ENCODE data around the gene ABCC2.

Gene ABCC2

DNA sequence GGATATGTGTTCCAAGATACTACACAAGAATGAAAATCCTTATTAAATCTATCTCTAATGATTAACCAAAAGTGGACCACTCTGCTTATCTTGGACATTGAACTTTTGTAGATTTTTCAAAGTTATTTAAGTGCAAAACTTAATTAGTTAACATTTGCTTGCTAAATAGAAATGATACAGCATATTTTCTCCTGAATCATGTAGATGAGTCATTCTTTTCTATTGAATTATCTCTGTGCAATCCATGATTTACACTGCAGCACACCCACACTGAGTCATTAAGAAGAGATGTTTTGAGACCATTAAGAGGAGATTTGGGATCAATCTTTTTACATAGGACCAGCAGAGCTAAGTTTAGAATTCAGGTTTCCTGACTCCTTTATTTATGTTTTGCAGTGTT, 6.6 kb upstream of the ABCC2 start:
- DNase-seq = no peak

DNA sequence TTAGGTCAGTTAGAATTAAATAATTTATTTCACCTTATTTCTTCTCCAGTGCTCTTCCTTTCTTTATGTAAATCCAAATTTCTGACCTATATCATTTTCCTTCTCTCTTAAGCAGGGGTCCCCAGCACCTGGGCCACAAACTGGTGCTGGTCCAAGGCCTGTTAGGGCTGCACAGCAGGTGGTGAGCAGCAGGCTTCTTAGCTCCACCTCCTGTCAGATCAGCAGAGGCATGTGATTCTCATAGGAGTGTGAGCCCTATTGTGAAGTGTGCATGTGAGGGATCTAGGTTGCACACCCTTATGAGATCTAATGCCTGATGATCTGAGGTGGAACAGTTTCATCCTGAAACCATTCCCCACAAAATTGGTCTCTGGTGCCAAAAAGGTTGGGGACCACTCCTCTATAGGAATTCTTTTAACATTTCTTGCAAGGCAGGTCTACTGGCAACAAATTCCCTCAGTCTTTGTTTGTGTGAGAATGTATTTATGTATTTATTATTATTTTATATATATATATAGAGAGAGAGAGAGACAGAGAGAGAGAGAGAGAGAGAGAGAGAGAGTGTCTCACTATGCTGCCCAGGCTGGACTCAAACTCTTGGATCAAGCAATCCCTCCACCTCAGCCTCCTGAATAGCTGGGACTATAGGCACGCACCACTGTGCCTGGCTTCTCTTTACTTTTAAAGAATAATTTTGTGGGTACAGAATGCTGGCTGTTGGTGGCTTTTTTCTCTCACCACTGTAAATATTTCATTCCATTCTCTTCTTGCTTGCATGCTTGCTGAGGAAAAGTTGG, 4.3 kb upstream of the ABCC2 start:
- DNase-seq = no peak

DNA sequence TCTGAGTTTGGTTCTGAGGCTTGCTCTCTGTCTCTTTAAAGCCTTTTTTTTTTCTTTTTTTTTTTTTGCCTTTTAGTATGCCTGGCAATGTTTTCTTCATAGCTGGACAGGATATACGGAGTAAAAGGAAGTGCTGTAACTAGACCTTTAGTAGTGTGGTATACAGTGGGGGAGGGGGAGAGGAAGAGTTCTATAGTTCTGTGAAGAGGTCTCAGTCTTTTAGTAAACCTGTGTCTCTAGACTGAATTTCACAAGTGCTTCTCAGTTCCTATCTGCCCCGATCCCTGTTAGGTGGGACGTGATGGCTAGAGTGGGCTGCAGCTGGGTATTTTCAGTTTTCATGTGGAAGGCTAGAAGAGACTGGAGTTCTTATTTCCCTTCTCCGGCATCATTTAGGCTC, 3.1 kb upstream of the ABCC2 start:
- DNase-seq = no peak

DNA sequence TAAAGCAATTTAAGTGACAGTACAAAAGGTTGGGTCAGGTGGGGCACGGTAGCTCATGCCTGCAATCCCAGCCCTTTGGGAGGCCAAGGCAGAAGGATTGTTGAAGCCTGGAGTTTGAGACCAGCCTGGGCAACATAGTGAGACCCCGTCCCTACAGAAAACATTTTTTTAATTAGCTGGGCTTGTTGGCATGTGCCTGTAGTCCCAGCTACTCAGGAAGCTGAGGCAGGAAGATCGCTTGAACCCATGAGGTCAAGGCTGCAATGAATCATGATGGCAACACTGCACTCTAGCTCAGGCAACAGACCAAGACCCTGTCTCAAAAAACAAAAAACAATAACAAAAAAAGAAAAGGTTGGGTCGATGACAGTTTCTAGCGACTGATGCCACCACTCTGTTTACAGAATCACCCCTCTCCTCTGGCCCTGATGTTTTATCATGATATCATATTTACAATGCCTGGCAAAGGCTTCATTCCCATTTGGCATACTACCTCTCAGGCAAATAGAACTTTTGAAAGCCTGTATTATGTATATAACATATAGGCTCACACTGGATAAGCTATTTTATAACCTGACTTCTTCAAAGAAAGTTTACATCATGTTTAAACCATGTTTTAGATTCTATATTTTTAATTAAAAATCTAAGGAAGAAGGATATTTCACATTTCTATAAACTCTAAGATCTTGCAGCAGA, 558 bp upstream of the ABCC2 start:
- no peak for DNase-seq

DNA sequence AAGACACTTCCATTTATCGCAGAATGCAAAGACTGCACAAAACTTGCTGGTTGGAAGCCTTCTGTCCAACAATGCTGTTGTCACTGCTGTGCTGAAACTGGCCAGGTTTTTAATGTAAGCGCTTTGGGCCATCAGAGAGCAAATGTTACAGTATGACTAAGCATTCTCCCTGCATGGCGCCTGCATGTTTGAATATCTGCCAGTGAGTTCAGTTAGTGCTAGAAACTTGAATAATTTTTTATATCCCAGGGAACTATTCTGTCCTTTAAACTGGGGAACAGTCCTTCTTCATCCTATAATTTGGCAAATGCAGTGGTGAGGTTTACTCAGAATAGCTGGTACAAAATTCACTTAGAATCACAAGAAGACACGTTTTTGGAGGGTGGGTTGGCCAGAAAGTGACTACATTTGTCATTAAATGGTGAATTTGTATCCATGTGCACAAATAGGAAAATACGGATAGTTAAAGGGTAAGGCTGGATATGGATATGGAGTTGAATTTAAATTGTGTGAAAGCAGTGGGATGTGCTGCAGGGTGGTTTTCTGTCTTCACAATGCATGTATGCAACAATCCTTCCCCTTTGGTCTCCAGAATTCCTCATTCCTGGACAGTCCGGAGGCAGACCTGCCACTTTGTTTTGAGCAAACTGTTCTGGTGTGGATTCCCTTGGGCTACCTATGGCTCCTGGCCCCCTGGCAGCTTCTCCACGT, 1.7 kb downstream of the ABCC2 start:
- DNase-seq = no peak

- DNase-seq = no peak
These were observed 2.4 kb downstream of the ABCC2 start for GRCh38 chr10:99784727-99785441.

- DNase-seq = no peak
These were observed 3.2 kb downstream of the ABCC2 start for GRCh38 chr10:99785646-99786045.

DNA sequence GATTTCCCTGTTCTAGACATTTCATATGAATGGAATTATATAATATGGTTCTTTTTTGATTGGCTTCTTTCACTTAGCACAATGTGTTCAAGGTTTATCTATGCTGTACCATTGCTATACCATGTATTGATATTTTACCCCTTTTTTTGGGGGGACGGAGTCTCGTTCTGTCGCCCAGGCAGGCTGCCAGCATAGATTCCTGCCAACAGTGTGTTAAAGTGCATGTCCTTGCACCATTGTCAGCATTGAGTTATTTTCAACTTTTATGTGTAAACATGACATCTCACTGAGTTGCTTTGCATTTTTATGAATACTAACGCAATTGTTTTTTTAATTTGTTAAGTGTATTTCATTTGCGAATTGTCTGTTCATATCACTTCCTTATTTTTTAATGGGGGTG, 4.9 kb downstream of the ABCC2 start:
- DNase-seq = no peak

GRCh38 chr10:99787782-99788445, 5.5 kb downstream of the ABCC2 start:
- DNase-seq = no peak

DNA sequence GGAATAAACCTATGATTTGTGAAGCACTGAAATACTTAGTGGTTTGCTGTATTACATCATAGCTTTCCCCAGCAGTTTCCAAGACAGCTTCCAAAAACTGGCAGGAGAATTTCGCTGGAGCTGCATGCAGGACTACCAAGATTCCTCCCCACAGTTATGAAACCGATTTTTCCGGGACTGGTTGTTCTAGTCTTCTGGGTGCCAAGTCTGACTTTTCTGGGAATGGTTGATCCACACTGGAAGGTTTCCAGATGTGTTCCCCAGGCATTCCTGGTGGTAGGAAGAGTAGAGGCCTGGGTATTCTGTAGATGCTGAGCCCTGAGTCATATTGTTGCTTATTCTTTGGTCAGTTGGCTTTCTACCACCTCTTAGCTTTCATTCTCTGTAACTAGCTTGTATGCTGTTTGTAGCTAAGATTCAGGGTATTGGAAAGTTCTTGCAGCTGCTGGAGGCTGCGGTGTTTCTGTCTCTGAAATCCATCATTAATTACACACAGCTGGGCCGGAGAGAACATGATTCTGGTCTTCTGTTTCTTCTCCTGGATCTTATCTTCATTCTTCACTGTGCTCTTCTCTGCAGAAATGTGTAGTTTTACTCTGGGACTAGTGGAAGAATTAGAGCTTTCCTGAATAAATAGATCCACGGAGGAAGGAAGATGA, 6.3 kb downstream of the ABCC2 start:
- no peak for DNase-seq

GRCh38 chr10:99791831-99792230, 9.4 kb downstream of the ABCC2 start:
- no peak for DNase-seq

DNA sequence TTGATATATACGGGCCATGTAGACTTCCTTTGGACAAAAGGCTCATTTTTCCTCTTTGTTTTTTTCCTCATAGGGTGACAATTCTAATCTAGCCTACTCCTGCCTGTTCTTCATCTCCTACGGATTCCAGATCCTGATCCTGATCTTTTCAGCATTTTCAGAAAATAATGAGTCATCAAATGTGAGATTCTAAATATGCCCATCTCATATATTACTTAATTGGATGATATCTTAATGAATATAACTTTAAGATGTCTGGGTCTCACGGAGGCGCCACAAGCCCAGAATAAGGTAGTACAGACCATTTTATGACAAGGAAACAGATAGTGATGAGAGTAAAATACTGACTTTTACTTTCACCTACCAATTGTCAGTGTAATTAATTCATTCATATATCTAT, 11.4 kb downstream of the ABCC2 start:
- no peak for DNase-seq

GRCh38 chr10:99796928-99797327, 14.5 kb downstream of the ABCC2 start:
- no peak for DNase-seq

GRCh38 chr10:99798031-99798430, 15.6 kb downstream of the ABCC2 start:
- DNase-seq = no peak

DNA sequence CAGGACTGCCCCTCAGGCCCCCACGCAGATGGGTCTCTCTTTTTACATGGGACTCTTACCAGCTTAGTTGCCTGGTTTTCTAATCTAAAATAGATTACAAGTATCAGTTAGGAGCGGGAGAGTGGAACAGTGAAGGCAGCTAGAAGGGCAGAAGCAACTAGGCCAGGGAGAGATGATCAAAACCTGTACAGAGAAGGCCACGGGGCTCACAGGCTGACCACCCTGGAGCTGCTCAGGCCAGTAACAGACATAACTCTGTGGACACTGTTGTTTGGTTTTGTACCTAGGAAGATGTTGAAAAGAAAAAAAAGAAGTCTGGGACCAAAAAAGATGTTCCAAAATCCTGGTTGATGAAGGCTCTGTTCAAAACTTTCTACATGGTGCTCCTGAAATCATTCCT, 16.5 kb downstream of the ABCC2 start:
- DNase-seq = no peak

GRCh38 chr10:99799613-99800012, 17.2 kb downstream of the ABCC2 start:
- no peak for DNase-seq

GRCh38 chr10:99804471-99804870, 22.0 kb downstream of the ABCC2 start:
- no peak for DNase-seq

DNA sequence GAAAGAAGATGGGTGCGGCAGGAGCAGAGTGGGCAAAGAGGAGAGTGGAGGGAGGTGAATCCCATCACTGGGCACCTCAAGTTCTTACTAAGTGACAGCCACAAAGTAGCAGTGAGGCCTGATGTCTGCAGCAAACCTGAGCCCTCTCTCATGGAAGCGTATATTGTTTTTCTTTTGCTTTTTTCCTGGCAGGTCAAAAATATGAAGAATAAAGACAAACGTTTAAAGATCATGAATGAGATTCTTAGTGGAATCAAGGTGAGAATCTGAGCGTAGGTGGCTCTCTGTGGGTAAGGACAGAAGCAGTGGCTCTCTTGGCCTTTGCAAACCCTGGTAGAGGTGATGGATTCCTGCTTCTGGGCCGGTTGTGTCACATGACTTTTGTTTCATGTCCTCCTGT, 22.8 kb downstream of the ABCC2 start:
- no peak for DNase-seq

- DNase-seq = no peak
These were observed 23.7 kb downstream of the ABCC2 start for GRCh38 chr10:99806091-99806490.

DNA sequence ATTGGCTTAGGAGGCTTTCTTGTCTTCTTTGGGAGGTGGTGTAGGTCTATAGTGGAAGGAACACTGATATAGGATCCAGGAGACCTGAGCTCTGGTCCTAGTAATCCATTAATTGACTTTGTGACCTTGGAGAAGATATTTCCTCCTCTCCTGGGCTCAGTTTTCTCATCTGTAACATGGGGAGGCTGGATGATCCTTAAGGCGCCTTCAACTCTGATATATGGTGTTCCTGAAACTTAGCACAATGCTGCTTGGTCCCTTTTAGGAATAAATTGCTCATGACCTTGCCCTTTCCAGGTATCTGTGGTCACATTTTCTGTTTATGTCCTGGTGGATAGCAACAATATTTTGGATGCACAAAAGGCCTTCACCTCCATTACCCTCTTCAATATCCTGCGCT, 25.3 kb downstream of the ABCC2 start:
- DNase-seq = no peak

- DNase-seq = no peak
These were observed 25.8 kb downstream of the ABCC2 start for GRCh38 chr10:99808270-99808669.

DNA sequence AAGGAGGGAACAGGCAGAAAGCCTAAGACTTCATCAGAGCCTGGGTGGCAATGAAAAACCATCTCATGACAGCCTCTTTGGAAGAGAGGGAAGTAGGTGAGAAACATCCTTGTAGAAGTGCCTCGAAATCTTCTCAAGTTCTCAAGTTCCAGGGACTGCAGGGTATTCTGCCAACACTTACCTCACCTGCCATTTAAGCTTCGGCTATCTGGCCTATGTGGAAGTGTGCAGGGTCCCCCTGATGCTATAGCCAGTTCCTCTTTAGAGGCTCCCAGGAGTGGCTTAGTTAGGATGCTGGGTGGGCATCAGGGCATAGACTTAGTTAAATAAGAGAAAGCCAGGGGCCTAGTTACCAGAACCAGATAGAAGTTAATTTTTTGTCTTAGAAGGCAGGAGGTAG, 27.0 kb downstream of the ABCC2 start:
- no peak for DNase-seq

All from activated CD8-positive, alpha-beta memory T cell treated with anti-CD3 and anti-CD28 coated beads, Interleukin-2, amount 50 U/mL, for 4 hours (primary cell).